H9 (cell line): ENCODE data around the gene DNASE1L2. TPM values are rescaled to one million over a fixed set of nuclear protein-coding genes. Genes with fewer than 3 reads are reported as not detected.

ENCODE experiments used
- DNase-seq: peaks from one replicate; pipeline ENCODE4 v3.0.0-alpha.2; 2017
- H2AFZ ChIP-seq: one replicate; pipeline ENCODE4 v1.6.1; 2013; ENCODE audit warnings: mild to moderate bottlenecking, low read length, control low read depth, moderate library complexity
- H2AK5ac ChIP-seq: 2 replicates; pipeline ENCODE4 v1.6.1; 2013; ENCODE audit warnings: low read length, control low read depth, mixed read lengths; ENCODE audit not compliant: insufficient read length
- H2BK120ac ChIP-seq: one replicate; pipeline ENCODE4 v1.6.1; 2013; ENCODE audit warnings: low read depth, mild to moderate bottlenecking, low read length, control low read depth, inconsistent platforms; ENCODE audit not compliant: poor library complexity, severe bottlenecking
- H2BK12ac ChIP-seq: 2 replicates; pipeline ENCODE4 v1.6.1; 2013; ENCODE audit warnings: low read length, control low read depth, mixed read lengths, low read depth; ENCODE audit not compliant: insufficient read length
- H2BK15ac ChIP-seq: 2 replicates; pipeline ENCODE4 v1.6.1; 2013; ENCODE audit warnings: low read depth, low read length, control low read depth
- H2BK20ac ChIP-seq: one replicate; pipeline ENCODE4 v1.6.1; 2013; ENCODE audit warnings: low read depth, mild to moderate bottlenecking, low read length, control low read depth, inconsistent platforms; ENCODE audit not compliant: poor library complexity, severe bottlenecking
- H2BK5ac ChIP-seq: 2 replicates; pipeline ENCODE4 v1.6.1; 2013; ENCODE audit warnings: low read length, control low read depth, mixed read lengths; ENCODE audit not compliant: insufficient read length
- H3K14ac ChIP-seq: 2 replicates; pipeline ENCODE4 v1.6.1; 2013; ENCODE audit warnings: low read length, control low read depth; ENCODE audit not compliant: insufficient read depth
- H3K18ac ChIP-seq: 2 replicates; pipeline ENCODE4 v1.6.1; 2013; ENCODE audit warnings: low read depth, mild to moderate bottlenecking, mixed read lengths, low read length, control low read depth; ENCODE audit not compliant: insufficient read length
- H3K23ac ChIP-seq: 2 replicates; pipeline ENCODE4 v1.6.1; 2013; ENCODE audit warnings: low read length, control low read depth, mixed read lengths, low read depth; ENCODE audit not compliant: insufficient read length
- H3K23me2 ChIP-seq: 2 replicates; pipeline ENCODE4 v1.6.1; 2013; ENCODE audit warnings: low read depth, mild to moderate bottlenecking, mixed read lengths, low read length, control low read depth; ENCODE audit not compliant: insufficient read length, poor library complexity, severe bottlenecking
- H3K27ac ChIP-seq: 2 replicates; pipeline ENCODE4 v1.5.1; 2013; ENCODE audit warnings: low read length, control low read depth, mixed read lengths, low read depth; ENCODE audit not compliant: insufficient read length
- H3K27me3 ChIP-seq: 2 replicates; pipeline ENCODE4 v1.6.1; 2013; ENCODE audit warnings: low read length, control low read depth, inconsistent platforms; ENCODE audit not compliant: insufficient read depth
- H3K4ac ChIP-seq: 2 replicates; pipeline ENCODE4 v1.6.1; 2013; ENCODE audit warnings: low read depth, mild to moderate bottlenecking, control low read depth, inconsistent platforms, low read length, moderate library complexity
- H3K4me1 ChIP-seq: 2 replicates; pipeline ENCODE4 v1.6.1; 2013; ENCODE audit warnings: low read length, control low read depth, inconsistent platforms; ENCODE audit not compliant: insufficient read depth
- H3K4me2 ChIP-seq: 2 replicates; pipeline ENCODE4 v1.6.1; 2013; ENCODE audit warnings: low read length, control low read depth, mixed read lengths; ENCODE audit not compliant: insufficient read length, insufficient read depth
- H3K56ac ChIP-seq: 2 replicates; pipeline ENCODE4 v1.6.1; 2013; ENCODE audit warnings: low read depth, mild to moderate bottlenecking, mixed read lengths, low read length, control low read depth; ENCODE audit not compliant: insufficient read length
- H3K79me1 ChIP-seq: 2 replicates; pipeline ENCODE4 v1.6.1; 2013; ENCODE audit warnings: low read depth, mild to moderate bottlenecking, moderate library complexity, low read length, control low read depth, inconsistent platforms; ENCODE audit not compliant: insufficient read depth, poor library complexity, severe bottlenecking
- H3K79me2 ChIP-seq: 2 replicates; pipeline ENCODE4 v1.6.1; 2013; ENCODE audit warnings: low read length, control low read depth, inconsistent platforms; ENCODE audit not compliant: insufficient read depth
- H3K9ac ChIP-seq: 2 replicates; pipeline ENCODE4 v1.6.1; 2013; ENCODE audit warnings: low read length, control low read depth, mixed read lengths; ENCODE audit not compliant: insufficient read length; ENCODE audit errors: extremely low read depth
- H3K9me3 ChIP-seq: one replicate; pipeline ENCODE4 v1.6.1; 2013; ENCODE audit warnings: low read depth, low read length, inconsistent platforms; ENCODE audit not compliant: control insufficient read depth
- H3T11ph ChIP-seq: one replicate; pipeline ENCODE4 v1.6.1; 2013; ENCODE audit warnings: mild to moderate bottlenecking, low read length, control low read depth, inconsistent platforms
- H4K20me1 ChIP-seq: one replicate; pipeline ENCODE4 v1.6.1; 2013; ENCODE audit not compliant: control insufficient read depth, insufficient read length, insufficient read depth
- H4K5ac ChIP-seq: 2 replicates; pipeline ENCODE4 v1.6.1; 2013; ENCODE audit warnings: low read depth, mild to moderate bottlenecking, mixed read lengths, low read length, control low read depth; ENCODE audit not compliant: insufficient read length
- H4K8ac ChIP-seq: replicated peaks from 2 replicates; pipeline ENCODE4 v1.6.1; 2013; ENCODE audit warnings: low read length, control low read depth, mixed read lengths, low read depth; ENCODE audit not compliant: insufficient read length
- H4K91ac ChIP-seq: 2 replicates; pipeline ENCODE4 v1.6.1; 2013; ENCODE audit warnings: low read depth, mild to moderate bottlenecking, moderate library complexity, mixed read lengths, low read length, control low read depth; ENCODE audit not compliant: insufficient read length
- H3K27ac Mint-ChIP-seq, 3 experiments: 2 replicates in 2 of 3; 3 replicates in 1 of 3; pipeline ENCODE4 v1.8.0; 2020 to 2021; ENCODE audit warnings: mixed read lengths in 3 of 3, mild to moderate bottlenecking in 1 of 3, moderate library complexity in 1 of 3
- H3K27me3 Mint-ChIP-seq: 2 replicates; pipeline ENCODE4 v1.8.0; 2021; ENCODE audit warnings: low read depth, mild to moderate bottlenecking, moderate library complexity, mixed read lengths
- H3K36me3 Mint-ChIP-seq, 3 experiments: 2 replicates in 2 of 3; 3 replicates in 1 of 3; pipeline ENCODE4 v1.8.0; 2020 to 2021; ENCODE audit warnings: low read depth in 3 of 3, mixed read lengths in 3 of 3; ENCODE audit not compliant: insufficient read depth in 1 of 3
- H3K4me1 Mint-ChIP-seq, 2 experiments: 2 replicates each; pipeline ENCODE4 v1.8.0; 2020; ENCODE audit warnings: mixed read lengths in 2 of 2
- H3K4me3 Mint-ChIP-seq, 2 experiments: 2 replicates in 1 of 2; 3 replicates in 1 of 2; pipeline ENCODE4 v1.8.0; 2020 to 2021; ENCODE audit warnings: mild to moderate bottlenecking in 2 of 2, mixed read lengths in 2 of 2, moderate library complexity in 1 of 2
- H3K9me3 Mint-ChIP-seq, 2 experiments: 2 replicates in 1 of 2; 3 replicates in 1 of 2; pipeline ENCODE4 v1.8.0; 2020; ENCODE audit warnings: mild to moderate bottlenecking in 2 of 2, mixed read lengths in 2 of 2, moderate library complexity in 1 of 2
- CTCF ChIP-seq: fragments of 200-600 bp; sonication (generic); conservative IDR thresholded peaks from 3 replicates; pipeline ENCODE4 v1.8.0; 2021; ENCODE audit warnings: antibody characterized with exemption, mild to moderate bottlenecking
- WGBS: extraction: QIAGEN DNeasy Blood & Tissue Kit; methylation state at CpG from one replicate; pipeline ENCODE4 v1.1.7; 2013; ENCODE audit warnings: missing lambda C conversion rate, low lambda C conversion rate, mixed read lengths; ENCODE audit not compliant: insufficient read length; ENCODE audit errors: extremely low coverage; 5-methylcytosine and 5-hydroxymethylcytosine counted together
- total RNA-seq: library from RNA; stranded (reverse); gene quantifications from 2 replicates; pipeline ENCODE4 v1.2.1, GENCODE V29; 2021

Gene DNASE1L2
- total RNA-seq, 1 experiment from 2014 or later = 2.5 TPM

GRCh38 chr16:2273931-2274330 is 37.7 kb downstream of the DNASE1L2 start:
- no peak for TF ChIP-seq CTCF
- no peaks in the 10 kb centered on the region for H3K79me1 ChIP-seq
- H3K23ac ChIP-seq = no peak overlapping the region
- DNase-seq = no peak
- H2BK12ac ChIP-seq = no peak overlapping the region
- H3K18ac ChIP-seq = no peak overlapping the region
- H3K79me2 ChIP-seq = no peaks in the 10 kb centered on the region
- no peak overlapping the region for H2AK5ac ChIP-seq
- no peaks in the 10 kb centered on the region for H3K27me3 ChIP-seq
- no peak overlapping the region for H4K8ac ChIP-seq
- no peaks in the 10 kb centered on the region for H4K20me1 ChIP-seq
- H4K5ac ChIP-seq = no peak overlapping the region
- H2AFZ ChIP-seq = no peak overlapping the region
- no peaks in the 10 kb centered on the region for H3K9me3 Mint-ChIP-seq
- H2BK5ac ChIP-seq = no peak overlapping the region
- H2BK20ac ChIP-seq = no peak overlapping the region
- no peak overlapping the region for H3T11ph ChIP-seq
- H3K27me3 Mint-ChIP-seq = peaks cover 6% of the 10 kb centered on the region; the same call in 1 of the 2 replicates
- no peaks in the 10 kb centered on the region for H3K4me1 ChIP-seq
- WGBS = no CpG with 5 or more reads among the region's 10 CpGs
- no peak overlapping the region for H3K14ac ChIP-seq
- H3K4ac ChIP-seq = no peak overlapping the region
- H2BK120ac ChIP-seq = no peak overlapping the region
- H3K23me2 ChIP-seq = no peaks in the 10 kb centered on the region
- H3K9ac ChIP-seq = no peak overlapping the region
- H3K9me3 ChIP-seq = no peaks in the 10 kb centered on the region
- H3K4me1 Mint-ChIP-seq = peaks cover 12 to 22% of the 10 kb centered on the region in 2 experiments
- H3K4me2 ChIP-seq = no peak overlapping the region
- no peak overlapping the region for H4K91ac ChIP-seq
- peaks cover 0 to 7% (median 3%) of the 10 kb centered on the region in 3 experiments; a peak in 3 of 7 replicates for H3K36me3 Mint-ChIP-seq
- no peak overlapping the region for H2BK15ac ChIP-seq
- H3K27ac ChIP-seq = no peak overlapping the region
- no peak overlapping the region for H3K27ac Mint-ChIP-seq
- no peak overlapping the region for H3K56ac ChIP-seq
- no peak overlapping the region for H3K4me3 Mint-ChIP-seq
